Liver (tissue), 9 donors: ENCODE data around the gene LUC7L3. TPM values are rescaled to one million over a fixed set of nuclear protein-coding genes. Genes with fewer than 3 reads are reported as not detected.
A peak's percentile ranks its signal among the peaks of the same experiment; 100 is the strongest.

Experiments
- DNase-seq: peaks from one replicate; pipeline ENCODE4 v3.0.0-alpha.2; 2017; ENCODE audit warnings: low spot score
- H3K27ac ChIP-seq, 2 donors: one replicate each; pipeline ENCODE4 v1.7.0; 2013; ENCODE audit warnings: inconsistent platforms in 2 of 2, low read length in 2 of 2, control low read depth in 1 of 2, low read depth in 1 of 2, mild to moderate bottlenecking in 1 of 2
- H3K27me3 ChIP-seq, 4 donors: one replicate each; pipeline versions ENCODE4 v1.6.1 to v1.7.0; 2013; ENCODE audit warnings: low read length in 3 of 4, inconsistent platforms in 1 of 4, mild to moderate bottlenecking in 1 of 4, moderate library complexity in 1 of 4; ENCODE audit not compliant: control insufficient read depth in 4 of 4, insufficient read depth in 4 of 4
- H3K36me3 ChIP-seq, 4 donors: one replicate each; pipeline versions ENCODE4 v1.6.1 to v1.7.0; 2013; ENCODE audit warnings: low read length in 3 of 4, mild to moderate bottlenecking in 3 of 4, low read depth in 1 of 4, moderate library complexity in 1 of 4; ENCODE audit not compliant: control insufficient read depth in 4 of 4, insufficient read depth in 3 of 4
- H3K4me1 ChIP-seq, 4 donors: one replicate each; pipeline versions ENCODE4 v1.6.1 to v1.7.0; 2013; ENCODE audit warnings: low read length in 3 of 4, mild to moderate bottlenecking in 3 of 4, moderate library complexity in 1 of 4; ENCODE audit not compliant: control insufficient read depth in 4 of 4, insufficient read depth in 4 of 4
- H3K4me3 ChIP-seq, 3 donors: one replicate each; pipeline versions ENCODE4 v1.6.1 to v1.7.0; 2013; ENCODE audit warnings: low read length in 3 of 3, control low read depth in 1 of 3, low read depth in 1 of 3, mild to moderate bottlenecking in 1 of 3
- H3K9ac ChIP-seq, 2 donors: one replicate each; pipeline ENCODE4 v1.7.0; 2013; ENCODE audit warnings: low read length in 2 of 2, mild to moderate bottlenecking in 2 of 2, moderate library complexity in 2 of 2, control low read depth in 1 of 2, low read depth in 1 of 2
- H3K9me3 ChIP-seq, 4 donors: one replicate each; pipeline versions ENCODE4 v1.6.1 to v1.7.0; 2013; ENCODE audit warnings: low read length in 3 of 4; ENCODE audit not compliant: control insufficient read depth in 4 of 4
- CTCF ChIP-seq: fragments of 150-350 bp; IDR thresholded peaks from 2 replicates; pipeline ENCODE4 v1.5.1; 2017; ENCODE audit warnings: improper control_type of control experiment, low read depth, low read length; ENCODE audit not compliant: missing input control
- FOXA1 ChIP-seq: IDR thresholded peaks from 2 replicates; pipeline ENCODE4 v1.6.1; 2016; ENCODE audit warnings: antibody characterized with exemption
- FOXA2 ChIP-seq: IDR thresholded peaks from 2 replicates; pipeline ENCODE4 v1.6.1; 2016; ENCODE audit warnings: antibody characterized with exemption
- HNF4A ChIP-seq, 2 donors: conservative IDR thresholded peaks; 2 replicates each; pipeline ENCODE4 v1.6.1; 2016; ENCODE audit warnings: antibody characterized with exemption in 2 of 2, mild to moderate bottlenecking in 2 of 2
- JUND ChIP-seq, 2 donors: IDR thresholded peaks; 2 replicates each; pipeline ENCODE4 v1.6.1; 2016; ENCODE audit warnings: antibody characterized with exemption in 2 of 2
- RAD21 ChIP-seq, 2 donors: IDR thresholded peaks; 2 replicates each; pipeline ENCODE4 v1.6.1; 2016; ENCODE audit warnings: antibody characterized with exemption in 2 of 2, mild to moderate bottlenecking in 2 of 2
- REST ChIP-seq: IDR thresholded peaks from 2 replicates; pipeline ENCODE4 v1.6.1; 2016; ENCODE audit warnings: antibody characterized with exemption, mild to moderate bottlenecking
- RXRA ChIP-seq, 2 donors: IDR thresholded peaks; 2 replicates each; pipeline ENCODE4 v1.6.1; 2017 to 2018; ENCODE audit warnings: antibody characterized with exemption in 2 of 2, mild to moderate bottlenecking in 1 of 2
- SP1 ChIP-seq: IDR thresholded peaks from 2 replicates; pipeline ENCODE4 v1.6.1; 2018; ENCODE audit warnings: antibody characterized with exemption, mild to moderate bottlenecking
- TAF1 ChIP-seq: conservative IDR thresholded peaks from 2 replicates; pipeline ENCODE4 v1.6.1; 2016; ENCODE audit warnings: antibody characterized with exemption, mild to moderate bottlenecking
- WGBS: extraction: QIAGEN DNeasy Blood & Tissue Kit; methylation state at CpG from one replicate; pipeline ENCODE4 v1.1.7; 2013; 5-methylcytosine and 5-hydroxymethylcytosine counted together
- polyA plus RNA-seq, 2 donors: library from polyadenylated mRNA; stranded (reverse) in 1 of 2; unstranded in 1 of 2; fragments of 200-250 nt in 1 of 2; fragments of >200 nt in 1 of 2; fragmentation: Nextera tagmentation in 1 of 2; extraction: Ambion mirVana in 1 of 2; gene quantifications; one replicate each; pipeline versions ENCODE4 v1.2.1 to v1.2.3, GENCODE V29; 2013 to 2015
- total RNA-seq, 2 donors: library from RNA; depleted of rRNA; stranded (reverse); fragments of >200 nt; gene quantifications; one replicate each; pipeline ENCODE4 v1.2.3, GENCODE V29; 2014
- TF ChIP-seq, protein P1 (sequence below): IDR thresholded peaks from 2 replicates; pipeline ENCODE4 v1.6.1; 2016; ENCODE audit warnings: antibody characterized with exemption
- donor health status: healthy.
- donor health status: healthy.
- donor health status: healthy.
- donor health status: healthy.
- donor health status: healthy.

LUC7L3 gene
- total and polyA plus RNA-seq, 4 donors, result 15.5 to 126 (median 26.2) TPM

DNA sequence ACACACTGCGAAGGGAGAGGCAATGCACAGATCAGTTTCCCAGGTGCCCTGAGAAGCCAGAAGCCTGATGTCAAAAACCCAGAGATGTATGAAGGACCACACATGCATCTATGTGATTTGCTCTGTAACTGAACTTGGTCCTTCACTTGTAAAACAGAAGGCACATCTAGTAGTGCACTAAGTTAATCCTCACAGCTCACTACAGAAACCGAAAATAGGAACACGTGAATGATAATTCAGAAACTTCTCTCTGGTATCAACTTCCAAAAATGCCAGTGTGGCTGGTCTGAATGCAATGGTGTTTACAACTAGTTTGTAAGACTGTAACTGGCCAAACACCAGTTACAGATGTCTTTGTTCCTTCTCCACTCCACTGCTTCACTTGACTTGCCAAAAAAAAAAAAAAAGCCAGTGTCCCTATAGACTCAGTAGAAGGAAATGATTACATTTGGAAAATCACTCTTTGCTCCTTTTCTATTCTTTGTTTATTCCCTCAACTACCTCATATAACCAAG, 23.0 kb upstream of the LUC7L3 start:
- peaks cover 6 to 34% (median 33%) of the 10 kb centered on the region in 4 donors for H3K4me1 ChIP-seq
- no peak for DNase-seq
- TF ChIP-seq TAF1 (no peak), SP1 (no peak), REST (no peak), HNF4A (conservative IDR thresholded peaks at IDR 0.05) (no peak), FOXA1 (no peak), FOXA2 (no peak)
- TF ChIP-seq, protein P1, sequence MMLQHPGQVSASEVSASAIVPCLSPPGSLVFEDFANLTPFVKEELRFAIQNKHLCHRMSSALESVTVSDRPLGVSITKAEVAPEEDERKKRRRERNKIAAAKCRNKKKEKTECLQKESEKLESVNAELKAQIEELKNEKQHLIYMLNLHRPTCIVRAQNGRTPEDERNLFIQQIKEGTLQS, result no peak
- H3K36me3 ChIP-seq, result peaks cover 9 to 38% (median 32%) of the 10 kb centered on the region in 4 donors
- H3K9ac ChIP-seq, result no peak overlapping the region
- H3K27me3 ChIP-seq, result no peaks in the 10 kb centered on the region
- no peak overlapping the region for H3K27ac ChIP-seq
- 88% methylated on average over 3 of the region's 3 CpGs for WGBS
- no peaks in the 10 kb centered on the region for H3K9me3 ChIP-seq
- H3K4me3 ChIP-seq, result no peak overlapping the region

- DNase-seq, result no peak
- 80% methylated on average over 3 of the region's 3 CpGs for WGBS
- no peak overlapping the region for H3K9ac ChIP-seq
- H3K9me3 ChIP-seq, result no peaks in the 10 kb centered on the region
- H3K36me3 ChIP-seq, result peaks cover 9 to 38% (median 32%) of the 10 kb centered on the region in 4 donors
- TF ChIP-seq JUND (IDR thresholded peaks at IDR 0.05), result no peak
- no peak for TF ChIP-seq FOXA1
- TF ChIP-seq SP1, result no peak
- H3K27ac ChIP-seq, result no peak overlapping the region
- H3K27me3 ChIP-seq, result no peaks in the 10 kb centered on the region
- H3K4me3 ChIP-seq, result no peak overlapping the region
- H3K4me1 ChIP-seq, result peaks cover 6 to 27% (median 26%) of the 10 kb centered on the region in 4 donors
Observed at GRCh38 chr17:50697062-50697461, 22.3 kb upstream of the LUC7L3 start.

GRCh38 chr17:50697663-50698272, 21.6 kb upstream of the LUC7L3 start:
- H3K9me3 ChIP-seq, result no peaks in the 10 kb centered on the region
- no peak for DNase-seq
- H3K4me1 ChIP-seq, result peaks cover 3 to 20% (median 19%) of the 10 kb centered on the region in 4 donors
- no peak overlapping the region for H3K9ac ChIP-seq
- H3K27me3 ChIP-seq, result no peaks in the 10 kb centered on the region
- peaks cover 9 to 38% (median 32%) of the 10 kb centered on the region in 4 donors for H3K36me3 ChIP-seq
- TF ChIP-seq RXRA (IDR thresholded peaks at IDR 0.05) (no peak), CTCF (peak; percentile 25), RAD21 (IDR thresholded peaks at IDR 0.05) (peak; percentile 57 to 68)
- H3K4me3 ChIP-seq, result no peak overlapping the region
- 52% methylated on average over 3 of the region's 3 CpGs for WGBS
- no peak overlapping the region for H3K27ac ChIP-seq
